Retina (tissue), 1 donor: ENCODE data around the gene NDUFB7.
"Not testable (repeated sequence)": the region's sequence is repeated elsewhere in the genome, so short reads cannot be mapped to it uniquely, and the experiment has no call there.

ENCODE experiments used
- DNase-seq: peaks from one replicate; pipeline ENCODE4 v3.0.0-alpha.2; 2016

NDUFB7 gene

DNA sequence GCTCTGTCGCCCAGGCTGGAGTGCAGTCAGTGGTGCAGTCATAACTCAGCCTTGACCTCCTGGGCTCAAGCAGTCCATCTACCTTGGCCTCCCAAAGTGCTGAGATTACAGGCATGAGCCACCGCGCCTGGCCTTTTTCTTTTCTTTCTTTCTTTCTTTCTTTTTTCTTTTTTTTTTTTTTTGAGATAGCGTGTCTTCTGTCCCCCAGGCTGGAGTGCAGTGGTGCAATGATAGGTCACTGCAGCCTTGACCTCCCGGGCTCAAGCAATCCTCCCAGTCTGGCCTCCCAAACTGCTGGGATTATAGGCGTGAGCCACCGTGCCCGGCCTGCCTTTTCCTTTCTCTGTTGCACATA is 19.9 kb downstream of the NDUFB7 start:
- DNase-seq = not testable (repeated sequence)

DNA sequence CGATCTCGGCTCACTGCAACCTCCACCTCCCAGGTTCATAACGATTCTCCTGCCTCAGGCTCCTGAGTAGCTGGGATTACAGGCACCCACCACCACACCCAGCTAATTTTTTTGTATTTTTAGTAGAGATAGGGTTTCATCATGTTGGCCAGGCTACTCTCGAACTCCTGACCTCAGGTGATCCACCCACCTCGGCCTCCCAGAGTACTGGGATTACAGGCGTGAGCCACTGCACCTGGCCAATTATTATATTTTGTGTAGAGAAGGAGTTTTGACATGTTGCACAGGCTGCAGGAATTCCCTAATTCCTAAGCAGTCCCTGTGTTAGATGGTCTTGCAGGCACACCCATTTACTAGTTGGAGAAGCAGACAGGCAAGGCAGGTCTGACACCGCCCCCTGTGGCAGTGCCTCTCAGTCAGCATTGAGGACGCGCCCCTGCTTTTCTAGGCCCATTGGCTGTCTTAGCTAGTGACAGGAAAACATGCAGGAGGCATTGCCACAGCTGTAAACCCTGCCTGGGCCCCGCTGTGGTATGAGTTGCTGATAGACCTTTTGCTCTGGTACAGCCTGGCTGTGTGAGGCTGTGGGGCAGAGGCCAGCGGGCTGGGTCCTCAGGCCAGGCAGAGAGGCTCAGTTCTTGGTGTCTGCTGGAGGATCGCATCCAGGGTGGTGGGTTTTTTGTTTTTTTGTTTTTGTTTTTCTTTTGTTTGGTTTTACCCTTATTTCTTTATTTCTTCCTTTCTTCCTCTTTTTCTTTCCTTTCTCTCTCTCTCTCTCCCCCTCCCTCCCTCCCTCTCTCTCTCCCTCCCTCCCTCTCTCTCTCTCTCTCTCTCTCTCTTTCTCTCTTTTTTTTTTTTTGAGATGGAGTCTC is 20.5 kb downstream of the NDUFB7 start:
- DNase-seq = peak; percentile 42

DNA sequence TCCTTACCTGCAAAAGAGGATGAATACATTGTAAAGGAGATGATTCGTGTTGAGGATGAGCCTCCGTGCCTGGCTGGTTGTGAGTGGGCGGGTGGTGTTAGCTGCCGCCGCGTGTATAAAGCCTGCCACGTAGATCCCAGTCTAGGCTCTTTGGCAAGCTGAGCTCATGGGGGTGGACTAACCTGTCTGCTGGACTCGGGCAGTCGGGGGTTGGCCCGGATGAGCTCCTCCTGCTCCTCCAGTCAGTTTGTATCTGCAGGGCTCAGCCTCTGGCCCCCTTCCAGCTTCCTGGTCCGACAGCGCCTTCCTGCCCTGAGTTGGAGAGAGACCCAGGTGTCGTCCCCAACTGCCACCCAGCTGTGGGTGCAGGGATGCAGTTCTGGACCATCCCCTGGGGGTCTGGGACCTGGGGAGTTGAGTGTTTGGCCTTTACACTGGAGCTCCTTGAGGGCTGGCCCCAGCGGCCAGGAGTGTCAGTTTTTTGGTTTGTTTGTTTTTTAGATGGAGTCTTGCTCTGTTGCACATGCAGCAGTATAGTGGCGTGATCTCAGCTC is 21.6 kb downstream of the NDUFB7 start:
- DNase-seq = no peak

DNA sequence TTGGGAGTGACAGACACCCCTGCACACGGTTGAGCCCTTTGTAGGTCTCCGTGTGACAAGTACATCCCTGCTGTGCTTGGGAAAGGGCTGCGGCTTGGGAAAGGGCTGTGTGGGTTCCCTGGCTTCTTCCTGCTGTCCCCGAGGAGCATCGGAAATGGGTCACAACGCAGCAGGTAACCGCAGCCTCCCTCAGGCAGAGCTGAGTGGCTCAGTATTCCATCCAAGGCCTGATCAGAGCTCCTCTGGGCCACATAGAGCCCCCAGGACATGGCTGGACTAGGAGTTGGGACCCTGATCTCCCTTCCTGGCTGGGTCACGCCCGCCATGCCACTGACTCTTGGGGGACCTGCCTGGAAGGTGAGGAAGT is 26.2 kb downstream of the NDUFB7 start:
- DNase-seq = peak; percentile 43

DNA sequence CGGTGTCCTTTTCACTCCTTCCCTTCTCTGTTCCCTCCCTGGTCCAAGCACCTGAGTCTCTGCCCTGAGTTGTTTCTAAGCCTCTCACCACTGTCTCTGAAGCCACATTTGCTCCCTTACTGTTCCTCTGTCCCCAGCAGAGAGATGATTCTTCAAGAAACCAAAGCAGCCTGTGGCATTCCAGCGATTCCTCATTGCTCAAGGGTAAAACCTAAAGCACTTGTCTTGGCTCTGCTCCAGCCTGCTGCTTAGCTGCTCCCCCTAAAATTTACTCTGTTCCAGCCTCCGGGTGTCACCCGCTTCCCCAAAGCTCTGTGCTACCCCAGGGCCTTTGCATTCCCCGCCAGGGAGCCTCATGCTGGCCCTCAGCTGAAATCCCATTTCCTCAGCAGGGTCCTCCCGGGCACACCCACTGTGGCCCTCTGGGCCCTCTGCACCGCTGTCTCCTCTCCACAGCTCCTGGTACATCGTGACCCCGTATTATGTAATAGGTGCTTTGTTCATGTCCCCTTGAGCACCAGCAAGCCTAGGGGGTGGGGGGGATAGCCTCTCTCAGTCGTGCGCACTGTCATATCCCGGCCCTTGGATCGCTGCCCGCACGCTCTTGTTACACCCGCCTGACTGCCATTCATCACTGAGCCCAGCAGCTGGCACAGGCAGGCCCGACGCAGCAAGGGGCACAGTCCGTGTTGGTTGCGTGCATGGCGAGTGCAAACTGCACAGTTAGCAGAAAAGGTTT is 26.7 kb downstream of the NDUFB7 start:
- peak; percentile 48 for DNase-seq

DNA sequence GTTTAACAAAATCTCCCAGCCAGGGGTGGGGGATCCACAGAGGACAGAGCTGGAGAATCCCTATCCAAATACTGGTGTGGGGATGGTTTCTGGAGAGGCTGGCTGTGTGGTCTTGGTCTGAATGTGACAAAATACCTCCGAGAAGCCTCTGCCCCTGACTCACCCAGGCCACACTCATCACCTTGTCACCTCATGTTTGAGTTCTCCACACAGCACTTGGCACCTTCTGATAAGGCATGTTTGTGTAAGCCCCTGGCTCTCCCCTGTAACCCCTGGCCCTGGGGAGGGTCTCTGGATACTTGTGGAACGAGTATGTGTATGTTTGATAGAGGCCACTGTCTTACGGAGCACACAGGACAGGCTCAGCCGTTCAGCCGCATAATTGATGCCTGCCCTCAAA is 27.8 kb downstream of the NDUFB7 start:
- DNase-seq = no peak

DNA sequence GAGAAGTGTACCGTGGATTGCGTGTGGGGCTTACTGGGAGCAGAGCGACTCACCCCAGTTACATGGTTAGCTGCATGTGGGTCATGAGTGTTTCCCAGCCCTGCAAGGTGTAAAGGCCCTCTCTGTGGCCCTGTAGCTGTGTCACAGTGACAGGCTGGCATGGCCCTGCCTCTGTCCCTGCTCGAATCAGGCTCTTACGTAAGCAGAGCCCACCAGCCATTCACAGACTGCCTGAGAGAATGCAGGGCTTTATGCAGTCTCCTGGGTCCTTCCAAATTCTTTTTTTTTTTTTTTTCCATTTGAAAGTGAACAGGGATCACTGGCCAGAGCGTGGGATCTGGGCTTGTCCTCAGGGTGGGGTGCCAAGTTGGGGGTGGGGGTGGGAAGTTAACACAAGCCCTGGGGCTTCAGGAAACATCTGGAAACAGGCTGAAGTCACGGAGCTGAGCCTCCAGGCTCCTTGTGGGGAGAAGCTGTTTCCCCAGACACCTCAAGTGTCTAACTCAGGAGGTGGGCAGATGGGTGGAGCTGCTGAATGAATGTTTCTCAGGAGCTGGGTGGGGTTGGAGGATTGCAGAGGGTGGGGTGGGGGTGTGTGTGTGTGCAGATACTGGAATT is 29.0 kb downstream of the NDUFB7 start:
- DNase-seq = no peak

DNA sequence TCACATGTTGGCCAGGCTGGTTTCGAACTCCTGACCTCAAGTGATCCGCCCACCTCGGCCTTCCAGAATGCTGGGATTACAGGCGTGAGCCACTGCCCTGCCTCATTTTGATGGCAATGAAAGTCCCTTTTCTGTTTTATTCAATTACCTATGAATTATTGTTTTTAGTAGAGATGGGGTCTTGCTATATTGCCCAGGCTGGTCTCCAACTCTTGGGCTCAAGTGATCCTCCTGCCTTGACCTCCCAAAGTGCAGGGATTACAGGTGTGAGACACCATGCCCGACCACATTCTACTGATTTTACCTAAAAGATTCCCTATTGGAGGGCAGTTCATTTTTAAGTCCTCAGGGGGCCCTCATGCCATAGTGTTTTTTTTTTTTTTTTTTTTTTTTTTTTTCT is 29.9 kb downstream of the NDUFB7 start:
- not testable (repeated sequence) for DNase-seq

DNA sequence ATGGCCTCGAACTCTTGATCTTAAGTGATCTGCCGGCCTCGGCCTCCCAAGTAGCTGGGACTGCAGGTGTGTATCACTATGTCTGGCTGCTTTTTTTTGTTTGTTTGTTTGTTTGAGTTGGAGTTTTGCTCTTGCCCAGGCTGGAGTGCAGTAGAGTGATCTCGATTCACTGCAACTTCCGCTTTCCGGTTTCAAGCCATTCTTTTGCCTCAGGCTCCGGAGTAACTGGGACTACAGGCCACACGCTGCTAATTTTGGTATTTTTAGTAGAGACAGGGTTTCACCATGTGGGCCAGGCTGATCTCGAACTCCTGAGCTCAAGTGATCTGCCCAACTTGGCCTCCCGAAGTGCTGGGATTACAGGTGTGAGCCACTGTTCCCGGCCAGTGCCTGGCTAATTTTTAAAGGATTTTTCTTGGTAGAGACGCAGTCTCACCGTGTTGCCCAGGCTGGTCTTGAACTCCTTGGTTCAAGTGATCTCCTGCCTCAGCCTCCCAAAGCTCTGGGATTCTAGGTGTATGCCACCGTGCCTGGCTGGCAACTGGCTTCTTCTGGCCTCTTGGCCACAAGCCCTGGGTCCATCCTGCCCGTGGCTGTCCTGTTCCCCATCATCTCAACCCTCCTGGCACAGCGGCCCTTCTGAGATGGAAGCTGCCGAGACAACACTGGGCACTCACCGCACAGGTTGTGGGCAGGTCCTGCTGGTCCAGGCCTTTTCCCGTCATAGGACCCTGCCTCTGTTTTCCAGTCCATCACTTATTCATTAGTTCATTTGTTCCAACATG is 30.9 kb downstream of the NDUFB7 start:
- DNase-seq = no peak

DNA sequence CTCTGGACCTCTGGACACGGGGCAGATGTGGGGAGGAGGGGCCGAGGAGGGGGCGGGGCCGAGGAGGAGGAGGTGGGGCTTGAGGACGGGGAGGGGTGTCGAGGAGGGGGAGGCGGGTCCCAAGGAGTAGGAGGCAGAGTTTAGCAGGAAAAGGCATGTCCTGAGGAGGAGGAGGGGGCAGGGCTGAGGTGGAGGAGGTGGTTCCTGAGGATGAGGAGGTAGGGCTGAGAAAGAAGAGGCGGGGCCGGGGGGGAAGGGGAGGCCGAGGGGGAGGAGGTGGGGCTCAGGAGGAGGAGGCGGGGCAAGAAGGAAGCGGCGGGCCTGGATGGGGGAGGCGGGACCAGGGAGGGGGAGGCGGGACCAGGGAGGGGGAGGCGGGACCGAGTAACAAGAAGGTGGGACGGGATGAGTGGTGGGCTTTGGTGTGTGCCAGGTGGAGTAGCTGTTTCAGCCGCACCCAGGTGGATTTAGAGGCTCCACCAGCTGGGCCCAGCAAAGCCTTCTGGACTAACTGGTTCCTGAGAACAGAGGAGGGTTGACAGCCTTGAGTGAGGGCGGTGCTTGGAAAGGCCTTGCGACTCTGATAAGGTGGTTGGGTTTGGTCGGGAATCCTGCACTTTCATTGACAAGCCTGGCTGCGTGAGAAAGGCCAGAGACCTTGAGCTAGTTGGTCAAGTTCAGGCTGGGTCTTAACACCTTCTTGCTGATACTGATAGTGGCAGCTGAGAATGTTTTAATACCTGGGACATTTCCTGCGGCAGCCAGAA is 34.8 kb downstream of the NDUFB7 start:
- no peak for DNase-seq

DNA sequence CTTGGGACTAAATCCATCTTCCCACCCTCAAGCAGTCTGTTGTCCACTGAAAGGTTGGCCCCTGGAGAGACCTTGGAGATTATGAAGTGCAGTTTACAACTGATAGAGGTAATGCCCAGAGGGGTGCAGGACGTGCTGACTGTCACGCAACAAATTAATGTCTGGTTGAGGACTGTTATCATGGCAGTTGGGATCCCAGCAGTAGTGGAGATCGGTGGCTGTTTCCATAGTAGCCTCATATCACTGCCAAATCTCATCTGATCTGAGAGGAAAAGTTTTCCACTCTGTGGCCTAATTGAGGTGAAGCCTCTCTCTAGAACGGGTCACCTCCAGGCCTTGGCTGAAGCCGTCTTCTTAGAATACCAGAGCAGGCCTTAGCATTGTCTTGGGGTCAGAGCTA is 38.4 kb downstream of the NDUFB7 start:
- DNase-seq = peak; percentile 30

DNA sequence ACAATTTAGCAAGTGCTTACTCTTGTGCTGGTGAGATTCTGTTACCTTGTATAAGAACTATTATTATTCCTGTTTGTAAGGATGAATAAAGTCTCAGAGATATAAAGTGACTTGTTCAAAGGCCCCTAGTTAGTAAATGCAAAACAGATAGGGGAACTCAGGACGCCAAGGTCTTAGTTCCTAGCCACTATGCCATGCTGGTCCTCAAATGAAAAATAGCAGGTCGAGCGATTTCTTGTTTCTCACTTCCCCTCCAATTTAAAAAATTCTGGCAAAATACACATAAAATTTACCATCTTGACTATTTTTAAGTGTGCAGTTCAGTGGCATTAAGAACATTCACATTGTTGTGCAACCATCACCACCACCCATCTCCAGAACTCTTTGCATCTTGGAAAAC is 41.4 kb downstream of the NDUFB7 start:
- no peak for DNase-seq

DNA sequence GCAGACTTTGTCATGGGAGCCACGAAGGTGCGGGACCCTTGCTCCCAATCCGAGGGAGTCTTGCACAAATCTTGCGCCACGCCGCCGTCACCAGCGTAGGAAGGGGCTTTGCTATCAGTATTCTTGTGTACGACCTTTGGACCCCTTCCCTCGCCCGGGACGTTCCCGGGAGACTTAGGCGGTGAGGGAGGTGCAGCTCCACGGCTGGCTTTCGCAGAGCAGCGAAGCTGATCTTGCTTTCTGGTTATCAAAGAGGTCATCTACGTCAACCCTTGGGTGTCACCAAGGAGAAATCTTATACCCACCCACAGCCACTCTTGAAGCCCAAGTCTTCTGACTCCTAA is 41.9 kb downstream of the NDUFB7 start:
- no peak for DNase-seq

DNA sequence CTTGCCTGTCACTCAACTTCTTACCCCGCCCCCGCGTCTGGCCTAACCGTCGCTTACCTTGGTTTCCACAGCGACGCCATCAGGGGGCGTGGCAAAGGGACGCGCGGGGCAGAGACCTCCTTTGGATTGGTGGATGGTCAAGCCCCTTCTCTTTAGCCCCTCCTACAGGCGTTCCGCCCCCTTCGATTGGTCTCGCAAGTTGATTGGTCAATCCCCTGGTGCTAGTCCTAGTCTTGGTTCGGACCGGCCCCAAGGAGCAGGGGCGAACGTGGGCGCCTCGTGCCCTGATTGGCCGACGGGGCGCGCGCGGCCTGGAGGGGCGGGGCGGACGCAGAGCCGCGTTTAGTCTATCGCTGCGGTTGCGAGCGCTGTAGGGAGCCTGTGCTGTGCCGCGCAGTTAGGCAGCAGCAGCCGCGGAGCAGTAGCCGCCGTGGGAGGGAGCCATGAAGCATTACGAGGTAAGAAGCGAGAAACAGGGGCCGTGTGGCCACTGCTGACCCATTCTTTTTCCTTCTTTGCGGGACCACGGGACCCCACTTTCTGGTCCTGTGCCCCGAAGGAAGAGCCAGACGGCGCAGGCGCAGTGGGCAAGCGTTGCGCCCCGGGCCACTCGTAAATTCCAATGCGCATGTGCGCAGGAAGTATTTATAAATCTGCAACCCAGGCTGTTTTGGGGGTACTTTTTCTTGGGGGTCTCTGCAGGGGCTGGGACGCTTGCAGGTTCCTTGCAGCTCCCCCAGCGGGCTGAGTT is 42.4 kb downstream of the NDUFB7 start, which contains the start of gene TECR:
TECR (plus strand) TSS at position 341 of the 751 bp plus-strand sequence; CDS start at position 444, 103 bp downstream.
- peak; percentile 100 for DNase-seq

DNA sequence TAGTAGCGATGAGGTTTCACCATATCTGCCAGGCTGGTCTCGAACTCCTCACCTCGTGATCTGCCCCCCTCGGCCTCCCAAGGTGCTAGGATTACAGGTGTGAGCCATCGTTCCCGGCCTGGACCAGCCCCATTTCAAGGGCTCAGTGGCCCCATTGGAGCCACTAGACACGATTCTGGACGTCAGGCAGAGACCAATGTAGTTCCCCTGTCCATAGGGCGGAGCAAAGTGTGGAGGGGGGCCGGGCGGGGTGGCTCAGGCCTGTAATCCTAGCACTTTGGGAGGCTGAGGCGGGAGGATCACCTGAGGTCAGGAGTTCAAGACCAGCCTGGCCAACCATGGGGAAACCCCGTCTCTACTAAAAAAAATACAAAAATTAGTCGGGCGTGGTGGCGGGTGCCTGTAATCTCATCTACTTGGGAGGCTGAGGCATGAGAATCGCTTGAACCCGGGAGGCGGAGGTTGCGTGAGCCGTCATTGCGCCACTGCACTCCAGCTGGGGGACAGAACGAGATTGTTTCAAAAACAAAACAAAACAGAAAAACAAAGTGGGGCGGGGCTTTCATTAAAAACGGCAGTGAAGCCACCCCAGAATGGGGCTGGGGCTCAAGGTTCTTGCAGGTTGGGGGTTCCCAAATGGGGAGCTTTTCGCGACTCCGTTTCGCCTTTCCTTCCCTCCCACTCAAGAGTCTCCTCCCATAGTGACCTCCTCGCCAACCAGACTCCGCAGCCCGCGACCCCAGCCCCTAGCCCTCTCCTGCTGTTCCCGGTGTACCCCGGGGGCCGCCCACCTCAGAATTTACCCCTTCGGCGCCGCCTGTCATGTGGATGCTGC is 43.2 kb downstream of the NDUFB7 start:
- no peak for DNase-seq

DNA sequence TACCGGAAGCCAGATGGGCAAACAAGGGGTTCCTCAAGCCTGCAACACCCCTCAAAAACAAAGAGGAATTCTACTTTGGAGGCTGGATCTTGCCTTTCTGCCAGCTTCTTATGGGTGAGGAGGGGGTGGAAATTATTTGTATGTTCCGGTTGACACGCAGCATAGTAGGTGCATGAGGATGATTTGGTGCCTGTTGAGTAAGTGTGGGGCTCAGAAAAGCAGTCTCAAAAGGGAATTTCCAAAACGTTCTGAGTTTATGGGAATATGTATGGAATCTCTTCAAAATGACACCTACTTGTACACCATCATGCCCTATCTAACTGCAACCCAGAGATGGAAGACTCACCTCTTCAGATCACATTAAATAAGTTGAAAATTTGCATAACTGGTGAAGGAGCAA is 45.4 kb downstream of the NDUFB7 start:
- no peak for DNase-seq

DNA sequence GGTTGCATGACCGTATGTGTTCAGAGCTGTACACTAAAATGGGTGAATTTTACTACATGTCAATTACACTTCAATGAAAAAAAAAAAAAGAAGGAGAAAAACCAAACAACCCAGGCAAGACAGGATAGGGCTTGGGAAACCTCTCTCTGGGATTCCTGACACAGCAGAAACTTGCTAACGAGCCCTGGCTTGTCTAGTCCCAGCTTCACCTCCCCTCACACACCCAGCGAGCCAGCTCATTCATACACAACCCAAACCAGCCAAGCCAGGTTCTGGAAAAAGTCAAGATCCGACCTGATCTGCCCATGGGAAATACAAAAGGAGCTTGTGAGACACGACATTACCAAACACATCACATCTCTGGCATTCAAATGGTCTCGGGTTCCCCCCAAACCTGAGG is 46.1 kb downstream of the NDUFB7 start:
- no peak for DNase-seq

DNA sequence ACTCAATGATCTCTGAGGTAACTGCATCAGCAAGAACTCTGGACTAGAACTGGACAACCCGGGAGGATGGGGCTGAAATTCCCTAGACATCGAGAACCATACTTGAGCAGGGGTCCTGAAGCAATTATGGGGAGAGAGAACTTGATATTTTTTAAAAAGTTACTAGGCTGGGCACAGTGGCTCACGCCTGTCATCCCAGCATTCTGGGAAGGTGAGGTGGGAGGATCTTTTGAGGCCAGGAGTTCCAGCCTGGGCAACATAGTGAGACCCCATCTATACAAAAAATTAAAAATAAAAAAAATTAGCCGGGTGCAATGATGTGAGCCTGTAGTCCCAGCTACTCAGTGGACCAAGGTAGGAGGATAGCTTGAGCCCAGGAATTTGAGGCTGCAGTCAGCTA is 51.3 kb downstream of the NDUFB7 start:
- no peak for DNase-seq

DNA sequence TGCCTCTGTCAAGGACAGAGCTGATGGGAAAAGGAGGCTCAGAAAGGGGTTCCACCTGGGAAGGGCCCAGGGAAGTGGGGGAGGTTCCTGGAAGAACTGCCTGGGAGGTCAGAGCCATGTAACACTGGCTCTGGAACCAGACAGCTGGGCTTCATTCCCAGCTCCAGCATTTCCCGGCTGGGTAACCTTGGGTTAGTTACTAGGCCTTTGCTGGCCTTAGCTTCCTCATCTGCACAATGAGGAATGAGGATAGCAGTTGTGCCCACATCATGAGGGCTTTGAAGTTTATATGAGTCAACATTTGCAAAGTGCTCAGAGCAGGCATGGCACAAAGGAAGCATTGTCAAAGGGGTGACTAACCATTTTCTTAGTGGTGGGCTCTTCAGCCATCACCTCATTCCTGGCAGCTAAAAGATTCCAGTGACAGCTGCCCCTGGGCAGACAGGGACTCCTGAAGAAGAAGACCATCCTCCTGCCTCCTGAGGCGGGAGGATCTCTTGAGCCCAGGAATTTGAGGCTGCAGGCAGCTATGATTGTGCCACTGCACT is 51.9 kb downstream of the NDUFB7 start:
- no peak for DNase-seq
